IPS DF 4.7 (cell line): ENCODE measurements around the gene TARP.
A peak's percentile ranks its signal among the peaks of the same experiment; 100 is the strongest.

Experiments
- DNase-seq: peaks from one replicate; pipeline ENCODE4 v3.0.0-alpha.2; 2013; ENCODE audit warnings: low spot score; ENCODE audit errors: extremely low read depth

The TARP gene

GRCh38 chr7:38217672-38218071, 55.8 kb downstream of the TARP start:
- no peak for DNase-seq

GRCh38 chr7:38215735-38216670, 57.4 kb downstream of the TARP start:
- peak; percentile 38 for DNase-seq

- DNase-seq = no peak
Measured at GRCh38 chr7:38215115-38215514, 58.3 kb downstream of the TARP start.

- DNase-seq = no peak
Measured at GRCh38 chr7:38211940-38212339, 61.5 kb downstream of the TARP start.

GRCh38 chr7:38211486-38211885, 62.0 kb downstream of the TARP start:
- no peak for DNase-seq
